ENCODE data around the gene IGFN1. TPM values are rescaled to one million over a fixed set of nuclear protein-coding genes. Genes with fewer than 3 reads are reported as not detected.

IGFN1 gene
- total and polyA plus RNA-seq, 9 of the 15 experiments (the other 6 are each of a cell fraction or from before 2014, with no cell fraction given) = 0.04 TPM; not detected in 8

- no peak for ATAC-seq
- Histone ChIP-seq H2AFZ (ENCODE audit: low read depth, low read length) (no peak overlapping the region), H3K36me3 (ENCODE audit: control insufficient read depth, insufficient read depth, low read length) (no peaks in the 10 kb centered on the region), H3K27me3 (ENCODE audit: control insufficient read depth in 2 of 2, insufficient read depth in 2 of 2, low read length in 2 of 2) (peaks cover 18 to 51% of the 10 kb centered on the region in 2 experiments; a peak in 4 of 5 replicates), H3K9ac (ENCODE audit: insufficient read depth in 1 of 2, low read depth in 2 of 2, low read length in 2 of 2) (no peak overlapping the region), H3K79me2 (ENCODE audit: control insufficient read depth, insufficient read depth, low read length) (no peaks in the 10 kb centered on the region), H3K9me3 (replicated peaks; ENCODE audit: control insufficient read depth, insufficient read depth, low read depth, low read length) (no peaks in the 10 kb centered on the region), H3K9me1 (ENCODE audit: control insufficient read depth, insufficient read depth, low read length) (no peaks in the 10 kb centered on the region), H3K27ac (ENCODE audit: extremely low read depth, low read depth, low read length) (no peak overlapping the region), H3K4me1 (replicated peaks in 1 of 2; ENCODE audit: control insufficient read depth in 2 of 2, insufficient read depth in 2 of 2, low read length in 2 of 2) (no peaks in the 10 kb centered on the region), H3K4me2 (ENCODE audit: insufficient read depth, low read length) (no peak overlapping the region), H4K20me1 (replicated peaks; ENCODE audit: control insufficient read depth, insufficient read depth, low read length) (peaks cover 12% of the 10 kb centered on the region), H3K4me3 (no peak overlapping the region)
- ChIA-PET CTCF (ENCODE audit: low intra/inter-chr PET ratio) (no interaction called here), POLR2A (interaction anchor here (1.3 to 1.4 kb wide), 2 partner anchors 10 to 72 kb away, joined by 3 read pairs; no protein-coding TSS in a partner anchor)
- FAIRE-seq = no peak
- WGBS (ENCODE audit: insufficient coverage, low coverage, missing lambda C conversion rate) = 0% methylated on average over 2 of the region's 2 CpGs
- intact Hi-C loops (cut with micrococcal nuclease) (no loop called here), in situ Hi-C loops (cut with MboI) (no loop called here)
- no TSS peak for BruUV-seq (replicated peaks)
- no peak for DNase-seq (ENCODE audit: extremely low read depth in 1 of 4, low spot score in 3 of 4)
- TF ChIP-seq, protein P1, sequence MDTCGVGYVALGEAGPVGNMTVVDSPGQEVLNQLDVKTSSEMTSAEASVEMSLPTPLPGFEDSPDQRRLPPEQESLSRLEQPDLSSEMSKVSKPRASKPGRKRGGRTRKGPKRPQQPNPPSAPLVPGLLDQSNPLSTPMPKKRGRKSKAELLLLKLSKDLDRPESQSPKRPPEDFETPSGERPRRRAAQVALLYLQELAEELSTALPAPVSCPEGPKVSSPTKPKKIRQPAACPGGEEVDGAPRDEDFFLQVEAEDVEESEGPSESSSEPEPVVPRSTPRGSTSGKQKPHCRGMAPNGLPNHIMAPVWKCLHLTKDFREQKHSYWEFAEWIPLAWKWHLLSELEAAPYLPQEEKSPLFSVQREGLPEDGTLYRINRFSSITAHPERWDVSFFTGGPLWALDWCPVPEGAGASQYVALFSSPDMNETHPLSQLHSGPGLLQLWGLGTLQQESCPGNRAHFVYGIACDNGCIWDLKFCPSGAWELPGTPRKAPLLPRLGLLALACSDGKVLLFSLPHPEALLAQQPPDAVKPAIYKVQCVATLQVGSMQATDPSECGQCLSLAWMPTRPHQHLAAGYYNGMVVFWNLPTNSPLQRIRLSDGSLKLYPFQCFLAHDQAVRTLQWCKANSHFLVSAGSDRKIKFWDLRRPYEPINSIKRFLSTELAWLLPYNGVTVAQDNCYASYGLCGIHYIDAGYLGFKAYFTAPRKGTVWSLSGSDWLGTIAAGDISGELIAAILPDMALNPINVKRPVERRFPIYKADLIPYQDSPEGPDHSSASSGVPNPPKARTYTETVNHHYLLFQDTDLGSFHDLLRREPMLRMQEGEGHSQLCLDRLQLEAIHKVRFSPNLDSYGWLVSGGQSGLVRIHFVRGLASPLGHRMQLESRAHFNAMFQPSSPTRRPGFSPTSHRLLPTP (IDR thresholded peaks at IDR 0.05; ENCODE audit: borderline replicate concordance, extremely low read depth, insufficient read length) = no peak
- no peak for TF ChIP-seq ZNF766 (CRISPR knock-in tag; conservative IDR thresholded peaks at IDR 0.05)
- TF ChIP-seq SFPQ (IDR thresholded peaks at IDR 0.05; ENCODE audit: low read depth, low read length) = no peak
- TF ChIP-seq CTCF (IDR thresholded peaks at IDR 0.05 in 2 of 3, conservative IDR thresholded peaks at IDR 0.05 in 1 of 3; ENCODE audit: insufficient read depth in 2 of 3, low read depth in 1 of 3, low read length in 3 of 3) = no peak
- no peak for TF ChIP-seq ZZZ3 (IDR thresholded peaks at IDR 0.05)
These were observed 17.6 kb downstream of the IGFN1 start for GRCh38 chr1:201208236-201208635.

Measured in K562 (cell line).